ENCODE results near the gene PCDHGA2.

Gene PCDHGA2

DNA sequence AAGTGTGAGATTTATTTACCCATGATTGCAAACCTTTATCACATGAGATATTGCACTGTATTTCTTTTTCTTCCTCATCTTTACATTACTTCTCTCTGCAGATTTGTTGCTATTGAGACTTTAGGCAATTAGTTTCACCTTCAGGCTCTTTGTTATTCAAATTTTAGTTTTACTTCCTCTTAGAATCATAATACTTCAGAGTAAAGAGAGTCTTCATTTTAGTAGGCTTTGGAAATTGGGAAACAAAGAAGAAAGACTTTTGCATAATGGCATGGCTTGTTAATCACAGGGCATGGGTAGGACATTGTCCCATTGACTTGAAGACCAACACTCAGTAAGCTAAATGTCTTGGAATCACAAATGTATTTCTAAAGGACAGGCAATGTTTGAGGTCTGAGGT lies 24.2 kb downstream of the PCDHGA2 start:
- TF ChIP-seq, protein P1, sequence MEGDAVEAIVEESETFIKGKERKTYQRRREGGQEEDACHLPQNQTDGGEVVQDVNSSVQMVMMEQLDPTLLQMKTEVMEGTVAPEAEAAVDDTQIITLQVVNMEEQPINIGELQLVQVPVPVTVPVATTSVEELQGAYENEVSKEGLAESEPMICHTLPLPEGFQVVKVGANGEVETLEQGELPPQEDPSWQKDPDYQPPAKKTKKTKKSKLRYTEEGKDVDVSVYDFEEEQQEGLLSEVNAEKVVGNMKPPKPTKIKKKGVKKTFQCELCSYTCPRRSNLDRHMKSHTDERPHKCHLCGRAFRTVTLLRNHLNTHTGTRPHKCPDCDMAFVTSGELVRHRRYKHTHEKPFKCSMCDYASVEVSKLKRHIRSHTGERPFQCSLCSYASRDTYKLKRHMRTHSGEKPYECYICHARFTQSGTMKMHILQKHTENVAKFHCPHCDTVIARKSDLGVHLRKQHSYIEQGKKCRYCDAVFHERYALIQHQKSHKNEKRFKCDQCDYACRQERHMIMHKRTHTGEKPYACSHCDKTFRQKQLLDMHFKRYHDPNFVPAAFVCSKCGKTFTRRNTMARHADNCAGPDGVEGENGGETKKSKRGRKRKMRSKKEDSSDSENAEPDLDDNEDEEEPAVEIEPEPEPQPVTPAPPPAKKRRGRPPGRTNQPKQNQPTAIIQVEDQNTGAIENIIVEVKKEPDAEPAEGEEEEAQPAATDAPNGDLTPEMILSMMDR (conservative IDR thresholded peaks at IDR 0.05; ENCODE audit: low read depth, low read length), result no peak
- H3K9ac ChIP-seq, result no peak overlapping the region
- no peaks in the 10 kb centered on the region for H3K79me2 ChIP-seq (ENCODE audit: insufficient read depth, low read depth)
- no peak overlapping the region for H3K4me2 ChIP-seq
- no peak overlapping the region for H3K27ac ChIP-seq
- H3K4me3 ChIP-seq (IDR thresholded peaks at IDR 0.05; ENCODE audit: insufficient read depth, low read depth, low read length), result no peak overlapping the region
- no peak overlapping the region for H2AFZ ChIP-seq (ENCODE audit: low read depth)
- H4K20me1 ChIP-seq (ENCODE audit: insufficient read depth), result no peaks in the 10 kb centered on the region
- H3K4me1 ChIP-seq (ENCODE audit: low read depth, poor library complexity, severe bottlenecking), result no peaks in the 10 kb centered on the region
- H3K27me3 ChIP-seq (ENCODE audit: insufficient read depth, low read depth), result no peaks in the 10 kb centered on the region
- no peaks in the 10 kb centered on the region for H3K36me3 ChIP-seq (ENCODE audit: insufficient read depth)

DNA sequence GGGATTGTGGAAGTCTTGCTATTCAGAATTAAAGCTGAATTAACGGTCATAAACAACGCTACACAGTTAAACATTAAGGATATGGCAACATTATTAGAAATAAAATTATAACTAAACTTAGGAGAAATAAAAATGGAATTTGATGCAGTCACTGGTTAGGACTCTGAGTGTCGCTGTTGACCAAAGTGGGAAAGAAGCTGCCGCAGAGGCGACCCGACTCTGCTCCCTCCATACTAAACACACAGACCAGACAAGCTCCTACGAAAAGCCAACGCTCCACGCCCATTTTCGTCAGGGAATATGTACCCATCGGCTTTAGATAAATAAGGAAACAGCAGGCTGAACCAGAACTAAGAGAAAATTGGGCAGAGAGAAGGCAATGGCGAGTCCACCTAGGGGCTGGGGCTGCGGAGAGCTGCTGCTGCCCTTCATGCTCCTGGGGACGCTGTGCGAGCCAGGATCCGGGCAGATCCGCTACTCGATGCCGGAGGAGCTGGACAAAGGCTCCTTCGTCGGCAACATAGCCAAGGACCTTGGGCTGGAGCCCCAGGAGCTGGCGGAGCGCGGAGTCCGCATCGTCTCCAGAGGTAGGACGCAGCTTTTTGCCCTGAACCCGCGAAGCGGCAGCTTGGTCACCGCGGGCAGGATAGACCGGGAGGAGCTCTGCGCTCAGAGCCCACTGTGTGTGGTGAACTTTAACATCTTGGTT lies 25.5 kb downstream of the PCDHGA2 start, which contains the start of gene PCDHGA5:
Gene PCDHGA5, plus strand, starts transcription at position 211 of the 709 bp plus-strand sequence. Its CDS starts 169 bp downstream, at position 380.
- H3K4me2 ChIP-seq, result no peak within 1 kb of the TSS
- no peak within 1 kb of the TSS for H2AFZ ChIP-seq (ENCODE audit: low read depth)
- H3K27ac ChIP-seq, result no peak within 1 kb of the TSS
- TF ChIP-seq, protein P1 (conservative IDR thresholded peaks at IDR 0.05; ENCODE audit: low read depth, low read length), result no peak
- no peaks in the 10 kb centered on the region for H3K4me1 ChIP-seq (ENCODE audit: low read depth, poor library complexity, severe bottlenecking)
- H3K79me2 ChIP-seq (ENCODE audit: insufficient read depth, low read depth), result no peaks in the 10 kb centered on the region
- no peaks in the 10 kb centered on the region for H3K36me3 ChIP-seq (ENCODE audit: insufficient read depth)
- H3K9ac ChIP-seq, result no peak within 1 kb of the TSS
- H3K4me3 ChIP-seq (IDR thresholded peaks at IDR 0.05; ENCODE audit: insufficient read depth, low read depth, low read length), result no peak within 1 kb of the TSS
- H4K20me1 ChIP-seq (ENCODE audit: insufficient read depth), result no peaks in the 10 kb centered on the region
- H3K27me3 ChIP-seq (ENCODE audit: insufficient read depth, low read depth), result no peaks in the 10 kb centered on the region

DNA sequence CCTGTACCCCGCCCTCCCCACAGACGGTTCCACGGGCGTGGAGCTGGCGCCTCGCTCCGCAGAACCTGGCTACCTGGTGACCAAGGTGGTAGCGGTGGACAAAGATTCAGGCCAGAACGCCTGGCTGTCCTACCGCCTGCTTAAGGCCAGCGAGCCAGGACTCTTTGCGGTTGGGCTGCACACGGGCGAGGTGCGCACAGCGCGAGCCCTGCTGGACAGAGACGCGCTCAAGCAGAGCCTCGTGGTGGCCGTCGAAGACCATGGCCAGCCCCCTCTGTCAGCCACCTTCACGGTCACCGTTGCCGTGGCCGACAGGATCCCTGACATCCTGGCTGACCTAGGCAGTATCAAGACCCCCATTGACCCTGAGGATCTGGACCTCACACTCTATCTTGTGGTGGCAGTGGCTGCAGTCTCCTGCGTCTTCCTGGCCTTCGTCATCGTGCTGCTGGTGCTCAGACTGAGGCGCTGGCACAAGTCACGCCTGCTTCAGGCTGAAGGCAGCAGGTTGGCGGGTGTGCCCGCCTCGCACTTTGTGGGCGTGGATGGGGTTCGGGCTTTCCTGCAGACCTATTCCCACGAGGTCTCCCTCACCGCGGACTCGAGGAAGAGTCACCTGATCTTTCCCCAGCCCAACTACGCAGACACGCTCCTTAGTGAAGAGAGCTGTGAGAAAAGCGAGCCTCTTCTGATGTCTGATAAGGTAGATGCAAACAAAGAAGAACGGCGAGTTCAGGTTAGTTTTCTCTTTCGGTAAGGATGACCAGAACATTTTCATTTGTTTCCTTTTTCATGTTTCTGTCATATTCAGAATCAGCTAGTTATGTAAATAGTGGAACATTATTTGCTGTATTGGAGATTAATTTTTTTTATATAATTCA lies 27.7 kb downstream of the PCDHGA2 start:
- no peaks in the 10 kb centered on the region for H3K27me3 ChIP-seq (ENCODE audit: insufficient read depth, low read depth)
- TF ChIP-seq, protein P1 (conservative IDR thresholded peaks at IDR 0.05; ENCODE audit: low read depth, low read length), result no peak

DNA sequence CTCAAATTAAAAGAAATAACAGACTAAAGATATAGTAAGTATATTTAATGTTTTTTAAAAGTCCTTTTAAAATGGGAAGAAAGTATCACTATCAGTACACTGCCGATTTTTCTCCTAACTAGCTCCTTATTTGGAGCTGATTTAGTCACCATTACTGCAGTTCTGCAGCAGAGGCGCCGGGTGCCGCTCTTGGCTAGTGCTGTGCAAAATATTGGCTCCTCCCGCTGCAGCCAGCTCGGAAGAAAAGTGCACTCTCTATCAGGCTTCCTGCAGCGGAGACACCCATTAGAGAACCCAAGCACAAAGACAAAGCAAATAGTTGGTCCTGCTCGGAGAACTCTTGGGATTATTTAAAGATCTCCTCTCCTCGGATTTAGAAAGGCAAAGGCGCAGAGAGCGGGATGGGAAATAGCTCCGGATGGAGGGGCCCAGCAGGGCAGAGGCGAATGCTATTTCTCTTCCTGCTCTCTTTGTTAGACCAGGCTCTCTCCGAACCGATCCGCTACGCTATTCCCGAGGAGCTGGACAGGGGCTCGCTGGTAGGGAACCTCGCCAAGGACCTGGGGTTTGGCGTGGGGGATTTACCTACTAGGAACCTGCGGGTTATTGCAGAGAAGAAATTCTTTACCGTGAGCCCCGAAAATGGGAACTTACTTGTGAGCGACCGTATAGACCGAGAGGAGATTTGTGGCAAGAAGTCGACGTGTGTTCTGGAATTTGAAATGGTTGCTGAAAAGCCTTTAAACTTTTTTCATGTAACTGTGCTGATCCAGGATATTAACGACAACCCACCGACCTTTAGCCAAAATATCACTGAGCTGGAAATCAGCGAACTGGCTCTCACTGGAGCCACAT lies 31.7 kb downstream of the PCDHGA2 start, which contains the start of gene PCDHGB3:
Gene PCDHGB3, plus strand, starts transcription at position 249 of the 855 bp plus-strand sequence. Its CDS starts 153 bp downstream, at position 402.
- Histone ChIP-seq H3K36me3 (ENCODE audit: insufficient read depth) (no peaks in the 10 kb centered on the region), H4K20me1 (ENCODE audit: insufficient read depth) (no peaks in the 10 kb centered on the region), H3K9ac (no peak within 1 kb of the TSS), H3K4me3 (IDR thresholded peaks at IDR 0.05; ENCODE audit: insufficient read depth, low read depth, low read length) (no peak within 1 kb of the TSS), H3K4me2 (peak within 1 kb of the TSS; percentile 33; the same call in 1 of the 2 replicates), H2AFZ (ENCODE audit: low read depth) (peak within 1 kb of the TSS; percentile 76), H3K27ac (no peak within 1 kb of the TSS), H3K79me2 (ENCODE audit: insufficient read depth, low read depth) (no peaks in the 10 kb centered on the region), H3K27me3 (ENCODE audit: insufficient read depth, low read depth) (no peaks in the 10 kb centered on the region), H3K4me1 (ENCODE audit: low read depth, poor library complexity, severe bottlenecking) (no peaks in the 10 kb centered on the region)
- TF ChIP-seq, protein P1 (conservative IDR thresholded peaks at IDR 0.05; ENCODE audit: low read depth, low read length), result peak; percentile 37; the same call in 1 of the 2 replicates

More for the DNA sequence above, 27.7 kb downstream of the PCDHGA2 start:
- no peaks in the 10 kb centered on the region for H4K20me1 ChIP-seq (ENCODE audit: insufficient read depth)
- H3K9ac ChIP-seq, result no peak overlapping the region
- H3K27ac ChIP-seq, result no peak overlapping the region
- no peaks in the 10 kb centered on the region for H3K4me1 ChIP-seq (ENCODE audit: low read depth, poor library complexity, severe bottlenecking)
- no peaks in the 10 kb centered on the region for H3K36me3 ChIP-seq (ENCODE audit: insufficient read depth)
- H3K4me2 ChIP-seq, result no peak overlapping the region
- no peaks in the 10 kb centered on the region for H3K79me2 ChIP-seq (ENCODE audit: insufficient read depth, low read depth)
- no peak overlapping the region for H2AFZ ChIP-seq (ENCODE audit: low read depth)
- H3K4me3 ChIP-seq (IDR thresholded peaks at IDR 0.05; ENCODE audit: insufficient read depth, low read depth, low read length), result no peak overlapping the region

All from KMS-11 (cell line).